GM21786 (cell line): ENCODE results near the gene YAF2.

Experiments
- ATAC-seq: cut with Tn5 transposase; IDR thresholded peaks from one replicate; pipeline ENCODE4 v1.9.1; 2021; ENCODE audit not compliant: unreplicated experiment

YAF2 gene, protein sequence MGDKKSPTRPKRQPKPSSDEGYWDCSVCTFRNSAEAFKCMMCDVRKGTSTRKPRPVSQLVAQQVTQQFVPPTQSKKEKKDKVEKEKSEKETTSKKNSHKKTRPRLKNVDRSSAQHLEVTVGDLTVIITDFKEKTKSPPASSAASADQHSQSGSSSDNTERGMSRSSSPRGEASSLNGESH

GRCh38 chr12:42238240-42239140 lies at the start of gene YAF2:
Gene YAF2, minus strand, starts transcription at chr12:42238248. Its CDS starts 68 bp downstream, at chr12:42238180.
- peak; percentile 78 for ATAC-seq

DNA sequence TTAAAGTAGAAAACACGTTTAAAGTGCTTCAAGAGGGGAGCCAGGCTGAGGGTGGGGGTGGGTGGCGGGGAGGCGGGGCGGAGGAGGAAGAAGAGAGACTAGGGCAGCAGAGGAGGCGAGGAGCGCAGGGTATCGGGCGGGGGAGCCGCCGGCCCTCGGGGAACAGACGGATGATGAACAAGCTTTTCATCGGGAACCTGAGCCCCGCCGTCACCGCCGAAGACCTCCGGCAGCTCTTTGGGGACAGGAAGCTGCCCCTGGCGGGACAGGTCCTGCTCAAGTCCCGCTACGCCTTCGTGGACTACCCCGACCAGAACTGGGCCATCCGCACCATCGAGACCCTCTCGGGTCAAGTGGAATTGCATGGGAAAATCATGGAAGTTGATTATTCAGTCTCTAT lies 48.7 kb upstream of the YAF2 start:
- ATAC-seq = no peak

- no peak for ATAC-seq
Measured at GRCh38 chr12:42285431-42285830, 47.4 kb upstream of the YAF2 start.

DNA sequence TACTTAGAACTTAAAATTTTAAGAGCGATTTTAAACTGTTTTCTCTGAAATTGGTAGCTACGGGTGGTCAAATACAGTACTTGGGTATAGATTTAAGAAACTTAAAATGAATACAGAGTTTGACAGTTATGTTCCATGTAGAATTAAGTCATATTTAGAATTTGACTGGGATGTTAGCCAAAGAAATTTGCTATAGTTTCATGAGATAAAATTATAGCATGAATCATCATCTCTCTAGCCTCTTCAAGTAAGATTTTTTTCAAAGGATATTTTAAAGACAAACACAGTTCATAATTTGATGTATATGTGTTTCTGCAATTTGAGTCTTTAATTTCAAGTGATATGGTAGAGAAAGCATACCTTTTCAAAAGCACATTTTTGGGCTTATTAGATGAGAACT lies 46.8 kb upstream of the YAF2 start:
- ATAC-seq = no peak

DNA sequence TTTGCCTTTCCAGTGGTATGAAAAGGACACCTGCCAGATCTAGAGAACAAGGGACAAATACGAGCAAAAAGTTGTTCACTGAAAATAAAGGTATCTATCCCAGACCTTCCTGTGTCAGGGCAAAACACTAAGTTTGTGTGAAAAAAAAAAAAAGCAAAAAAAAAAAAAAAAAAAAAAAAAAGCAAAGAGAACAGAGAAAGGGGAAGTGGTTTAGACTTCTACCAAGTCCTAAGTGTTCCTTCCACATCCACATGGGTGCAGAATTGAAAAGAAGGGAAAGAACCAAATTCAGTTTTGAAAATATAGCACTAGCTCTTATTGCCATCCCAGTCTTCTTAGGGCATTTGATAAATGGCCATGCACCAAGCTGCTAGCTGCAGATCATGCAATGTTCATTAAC lies 46.1 kb upstream of the YAF2 start:
- ATAC-seq = no peak

DNA sequence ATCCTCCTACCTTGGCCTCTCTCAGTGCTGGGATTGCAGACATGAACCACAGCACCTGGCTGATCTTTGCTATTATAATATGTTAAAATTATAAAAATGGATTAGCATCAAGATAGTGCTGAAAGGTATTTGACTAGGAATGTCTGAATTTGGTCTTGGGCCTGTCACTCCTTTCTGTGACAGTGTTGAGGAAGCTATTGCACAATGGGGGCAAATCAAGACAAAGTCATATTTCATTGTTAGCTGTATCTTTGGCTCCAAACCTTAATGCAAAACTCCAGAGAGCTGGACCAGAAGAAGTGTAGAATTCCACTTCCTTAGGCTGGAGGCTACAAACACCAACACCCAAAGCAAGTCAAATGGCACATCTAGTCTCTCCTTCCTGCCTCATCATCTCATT lies 45.7 kb upstream of the YAF2 start:
- ATAC-seq = no peak

- ATAC-seq = no peak
Measured at GRCh38 chr12:42282294-42282693, 44.2 kb upstream of the YAF2 start.

- ATAC-seq = no peak
Measured at GRCh38 chr12:42281844-42282243, 43.8 kb upstream of the YAF2 start.

- no peak for ATAC-seq
Measured at GRCh38 chr12:42281278-42281677, 43.2 kb upstream of the YAF2 start.

DNA sequence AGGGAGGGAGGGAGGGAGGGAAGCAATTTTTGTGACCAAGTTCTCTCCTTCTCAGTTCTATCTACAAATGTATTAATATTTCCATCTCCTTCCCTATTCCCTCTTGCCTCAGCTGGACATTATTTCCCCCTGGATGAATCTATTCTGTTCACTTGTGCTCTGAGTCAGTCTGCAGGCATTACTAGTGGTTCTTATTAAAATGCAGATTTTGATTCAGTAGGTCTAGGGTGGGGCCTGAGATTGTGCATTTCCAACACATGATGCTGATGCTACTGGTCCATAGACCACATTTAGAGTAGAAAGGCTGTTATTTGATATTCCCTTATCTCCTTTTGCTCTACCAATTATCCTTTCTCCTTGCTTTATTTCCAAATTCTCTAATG lies 40.1 kb upstream of the YAF2 start:
- no peak for ATAC-seq

DNA sequence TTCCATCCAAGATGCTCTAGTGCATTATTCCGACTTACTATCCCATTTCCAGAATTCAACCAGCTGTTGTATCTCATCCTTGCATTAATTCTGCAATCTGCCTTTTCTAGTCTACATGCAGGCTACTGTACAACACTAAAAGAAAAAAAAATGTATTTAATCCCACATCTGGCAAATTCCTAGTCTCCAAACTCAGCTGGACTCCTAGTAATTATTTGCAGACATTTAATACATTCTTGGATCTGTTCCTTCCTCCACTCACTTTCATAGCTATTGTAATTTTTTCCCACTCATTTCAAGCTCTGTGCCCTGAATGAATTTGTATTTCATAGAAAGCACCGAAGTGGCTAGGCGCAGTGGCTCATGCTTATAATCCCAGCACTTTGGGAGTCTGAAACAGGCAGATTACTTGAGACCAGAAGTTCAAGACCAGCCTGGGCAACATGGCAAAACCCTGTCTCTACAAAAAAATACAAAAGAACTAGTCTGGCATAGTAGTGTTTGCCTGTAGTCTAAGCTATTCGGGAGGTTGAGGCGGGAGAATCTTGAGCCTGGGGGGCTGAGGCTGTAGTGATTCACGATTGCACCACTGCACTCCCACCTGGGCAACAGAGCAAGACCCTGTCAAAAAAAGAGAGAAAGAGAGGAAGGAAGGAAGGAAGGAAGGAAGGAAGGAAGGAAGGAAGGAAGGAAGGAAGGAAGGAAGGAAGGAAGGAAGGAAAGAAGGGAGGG lies 39.5 kb upstream of the YAF2 start:
- ATAC-seq = no peak

- no peak for ATAC-seq
Measured at GRCh38 chr12:42275499-42275898, 37.5 kb upstream of the YAF2 start.

DNA sequence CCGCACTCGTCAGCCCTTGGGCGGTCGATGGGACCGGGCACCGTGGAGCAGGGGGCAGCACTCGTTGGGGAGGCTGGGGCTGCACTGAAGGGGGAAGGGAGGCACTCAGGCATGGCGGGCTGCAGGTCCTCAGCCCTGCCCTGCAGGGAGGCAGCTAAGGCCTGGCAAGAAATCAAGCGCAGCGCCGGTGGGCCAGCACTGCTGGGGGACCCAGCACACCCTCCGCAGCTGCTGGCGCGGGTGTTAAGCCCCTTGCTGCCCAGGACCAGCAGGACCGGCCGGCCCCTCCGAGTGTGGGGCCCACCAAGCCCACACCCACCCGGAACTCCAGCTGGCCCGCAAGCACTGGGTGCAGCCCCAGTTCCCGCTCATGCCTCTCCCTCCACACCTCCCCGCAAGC lies 35.7 kb upstream of the YAF2 start:
- ATAC-seq = no peak

DNA sequence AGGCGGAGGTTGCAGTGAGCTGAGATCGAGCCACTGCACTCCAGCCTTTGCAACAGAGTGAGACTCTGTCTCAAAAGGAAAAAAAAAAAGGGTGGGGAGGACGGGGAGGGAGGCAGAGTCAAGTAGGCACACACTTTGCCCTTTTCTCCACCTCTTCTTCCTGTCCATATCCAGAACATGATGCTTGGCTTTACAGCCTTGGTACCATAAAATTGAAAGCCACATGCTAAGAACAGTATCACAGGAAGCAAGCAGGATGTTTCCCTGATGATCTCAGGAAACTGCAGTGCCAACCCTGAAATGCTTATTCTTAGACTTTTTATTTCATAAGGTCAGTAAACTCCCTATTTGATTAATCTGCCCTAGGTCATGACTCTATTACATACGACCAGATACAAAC lies 32.5 kb upstream of the YAF2 start:
- no peak for ATAC-seq

DNA sequence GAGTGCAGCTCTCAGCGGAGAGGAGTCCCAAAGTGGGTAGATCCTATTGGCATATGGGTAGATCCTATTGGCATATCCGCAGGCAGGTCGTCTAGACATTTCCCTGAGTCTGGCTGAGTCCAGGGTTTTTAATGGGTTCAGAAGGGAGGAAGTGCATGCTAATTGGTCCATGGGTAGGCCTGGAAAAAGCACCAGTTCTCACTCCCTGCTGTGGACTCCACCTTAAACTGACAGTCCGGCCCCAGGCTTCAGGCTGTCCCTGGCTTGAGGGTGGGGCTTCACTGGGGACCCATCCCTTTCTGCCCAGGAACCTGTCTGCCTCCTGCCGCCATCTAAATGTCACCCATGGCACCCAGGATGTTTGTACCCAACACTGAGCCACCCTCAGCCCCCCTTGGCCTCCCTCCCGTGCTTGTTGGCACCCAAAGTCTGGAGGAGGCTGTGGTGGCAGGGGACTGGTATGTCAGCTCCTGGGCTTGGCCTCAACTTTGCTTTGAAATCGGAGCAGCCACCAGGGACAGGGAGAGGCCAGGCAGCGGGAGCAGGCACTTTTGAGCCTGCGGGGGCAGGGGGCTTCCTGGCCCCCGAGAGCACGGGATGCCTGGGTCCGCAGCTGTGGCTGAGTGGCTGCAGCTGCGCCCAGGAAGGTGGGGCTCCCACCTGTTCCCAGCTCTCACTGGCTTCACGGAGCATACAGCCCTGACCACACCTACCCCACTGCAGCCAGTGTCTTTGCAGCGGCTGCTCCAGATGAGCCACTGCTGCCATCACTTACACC lies 29.6 kb upstream of the YAF2 start:
- ATAC-seq = no peak

DNA sequence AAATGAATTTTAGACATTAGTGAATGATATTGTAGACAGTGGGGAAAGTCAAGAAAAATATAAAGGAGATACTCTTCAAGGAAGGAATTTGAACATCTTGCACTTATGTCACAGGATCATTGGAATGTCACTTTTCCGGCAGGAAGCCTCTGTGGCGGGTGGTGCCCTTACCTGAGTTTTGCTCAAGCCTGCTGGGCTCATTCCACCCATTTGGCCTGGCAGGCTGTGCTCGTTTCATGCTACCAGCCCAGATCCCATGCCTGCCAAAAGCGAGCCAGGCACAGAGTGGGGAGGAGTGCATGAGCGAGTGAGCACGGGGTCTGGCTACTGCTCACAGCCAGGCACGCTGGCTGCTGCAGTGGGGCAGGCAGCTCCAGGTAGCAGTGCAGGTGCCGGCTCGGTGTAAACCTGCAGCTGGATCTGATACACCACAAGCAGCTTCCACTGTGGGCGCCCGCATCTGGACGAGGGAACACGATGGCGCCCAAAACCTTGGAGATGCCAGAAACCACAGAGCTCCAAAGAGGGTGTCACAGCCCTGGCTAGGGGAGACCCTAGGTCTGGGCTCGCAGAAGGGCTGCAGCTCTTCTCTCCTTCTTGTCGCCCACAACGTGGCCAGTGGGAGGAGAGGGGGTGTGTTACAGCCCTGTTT lies 28.7 kb upstream of the YAF2 start:
- no peak for ATAC-seq

- no peak for ATAC-seq
Measured at GRCh38 chr12:42262271-42262670, 24.2 kb upstream of the YAF2 start.

DNA sequence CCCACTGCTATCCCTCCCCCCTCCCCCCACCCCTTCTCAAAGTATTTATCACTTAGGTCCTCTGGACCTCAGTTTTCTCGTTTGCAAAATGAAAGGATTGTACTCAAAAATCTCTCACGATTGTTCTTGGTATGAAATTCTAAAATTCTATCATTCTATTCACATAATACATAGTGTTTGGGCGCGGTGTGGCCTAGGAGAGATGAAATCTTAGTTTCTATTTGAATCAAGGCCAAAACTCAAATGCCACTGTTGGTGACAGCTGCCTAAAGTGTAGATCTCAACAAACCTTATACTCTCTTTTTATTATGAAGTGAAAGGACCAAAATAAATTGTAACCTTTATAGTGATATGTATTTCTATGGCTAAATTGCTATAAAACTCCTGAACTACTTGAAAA lies 23.7 kb upstream of the YAF2 start:
- no peak for ATAC-seq

- ATAC-seq = no peak
Measured at GRCh38 chr12:42260518-42260917, 22.5 kb upstream of the YAF2 start.

GRCh38 chr12:42259699-42260098 lies 21.7 kb upstream of the YAF2 start:
- ATAC-seq = no peak

GRCh38 chr12:42255866-42256261 lies 17.8 kb upstream of the YAF2 start:
- ATAC-seq = no peak
